Activated CD8-positive, alpha-beta T cell treated with anti-CD3 and anti-CD28 coated beads for 36 hours (primary cell): Measurements from ENCODE around the gene XPO6. TPM values are rescaled to one million over a fixed set of nuclear protein-coding genes. Genes with fewer than 3 reads are reported as not detected.

ENCODE experiments used
- ATAC-seq: fragments of 200-7000 bp; cut with Tn5 transposase; one replicate; pipeline ENCODE4 v1.10.0; 2021; ENCODE audit warnings: mild to moderate bottlenecking, moderate library complexity
- CTCF ChIA-PET: fragments of 350-600 bp; sonication (Branson Sonifier 250); formaldehyde crosslinking; loops from one replicate; lab custom pipeline; 2021; ENCODE audit warnings: antibody characterized with exemption; lab: Charles Lee
- POLR2A ChIA-PET: fragments of 350-600 bp; sonication (Branson Sonifier 250); formaldehyde crosslinking; loops from one replicate; lab custom pipeline; 2021; ENCODE audit warnings: antibody characterized with exemption; lab: Charles Lee
- DNase-seq: peaks from one replicate; pipeline ENCODE4 v3.0.0-alpha.2; 2020
- H3K27ac Mint-ChIP-seq: one replicate; pipeline ENCODE4 v1.8.0; 2021; ENCODE audit warnings: mild to moderate bottlenecking, mixed read lengths
- H3K27me3 Mint-ChIP-seq: one replicate; pipeline ENCODE4 v1.8.0; 2021; ENCODE audit warnings: mixed read lengths
- H3K36me3 Mint-ChIP-seq: one replicate; pipeline ENCODE4 v1.8.0; 2021; ENCODE audit warnings: low read depth, mixed read lengths
- H3K4me1 Mint-ChIP-seq: one replicate; pipeline ENCODE4 v1.8.0; 2021; ENCODE audit warnings: low read depth, mixed read lengths
- H3K4me3 Mint-ChIP-seq: one replicate; pipeline ENCODE4 v1.8.0; 2021; ENCODE audit warnings: mild to moderate bottlenecking, moderate library complexity, mixed read lengths
- H3K9me3 Mint-ChIP-seq: one replicate; pipeline ENCODE4 v1.8.0; 2021; ENCODE audit warnings: mixed read lengths
- intact Hi-C: fragments of 100-400 bp; cut with micrococcal nuclease; formaldehyde crosslinking; loops from one replicate; pipeline ENCODE4 v1.10.0; 2022
- total RNA-seq, 2 experiments: library from RNA; stranded (reverse); gene quantifications; one replicate each; pipeline ENCODE4 v1.2.3, GENCODE V29; 2021
- TF ChIP-seq, protein P1 (sequence below): fragments of 200-600 bp; IDR thresholded peaks from one replicate; pipeline ENCODE4 v1.8.0; 2022; ENCODE audit warnings: antibody characterized with exemption, mild to moderate bottlenecking

XPO6 gene
- total RNA-seq, 2 experiments from 2014 or later, result 250 to 253 TPM

DNA sequence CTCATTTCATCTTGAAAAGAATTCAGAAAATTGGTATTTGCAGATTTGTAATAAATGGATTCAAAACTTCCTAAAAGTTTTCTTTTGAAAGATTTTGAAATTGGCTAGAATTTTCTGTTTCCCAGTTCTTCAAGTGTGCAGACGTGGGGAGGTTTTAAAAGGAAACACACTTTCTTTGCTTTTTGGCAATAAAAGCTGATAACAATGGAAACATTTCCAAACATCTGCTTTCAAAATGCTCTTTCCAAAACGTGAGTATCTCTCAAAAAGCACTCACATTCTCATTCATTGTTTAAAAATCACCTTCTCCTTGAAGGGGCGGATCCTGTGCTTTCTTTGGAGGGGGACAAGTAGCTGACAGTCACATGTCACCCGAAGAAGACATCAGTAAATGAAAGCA, 139.7 kb downstream of the XPO6 start:
- ChIA-PET CTCF (interaction anchor here (0.6 to 3.8 kb wide), 5 partner anchors 8 to 387 kb away, joined by 4 to 72 read pairs (median 18); no protein-coding TSS in a partner anchor), POLR2A (no interaction called here)
- intact Hi-C loops, result loop anchor here (5.0 kb wide), 1 partner anchor 100 kb away; no protein-coding TSS in a partner anchor
- DNase-seq, result no peak
- peaks cover 1% of the 10 kb centered on the region for H3K27me3 Mint-ChIP-seq
- H3K36me3 Mint-ChIP-seq, result no peaks in the 10 kb centered on the region
- no peaks in the 10 kb centered on the region for H3K9me3 Mint-ChIP-seq
- TF ChIP-seq, protein P1, sequence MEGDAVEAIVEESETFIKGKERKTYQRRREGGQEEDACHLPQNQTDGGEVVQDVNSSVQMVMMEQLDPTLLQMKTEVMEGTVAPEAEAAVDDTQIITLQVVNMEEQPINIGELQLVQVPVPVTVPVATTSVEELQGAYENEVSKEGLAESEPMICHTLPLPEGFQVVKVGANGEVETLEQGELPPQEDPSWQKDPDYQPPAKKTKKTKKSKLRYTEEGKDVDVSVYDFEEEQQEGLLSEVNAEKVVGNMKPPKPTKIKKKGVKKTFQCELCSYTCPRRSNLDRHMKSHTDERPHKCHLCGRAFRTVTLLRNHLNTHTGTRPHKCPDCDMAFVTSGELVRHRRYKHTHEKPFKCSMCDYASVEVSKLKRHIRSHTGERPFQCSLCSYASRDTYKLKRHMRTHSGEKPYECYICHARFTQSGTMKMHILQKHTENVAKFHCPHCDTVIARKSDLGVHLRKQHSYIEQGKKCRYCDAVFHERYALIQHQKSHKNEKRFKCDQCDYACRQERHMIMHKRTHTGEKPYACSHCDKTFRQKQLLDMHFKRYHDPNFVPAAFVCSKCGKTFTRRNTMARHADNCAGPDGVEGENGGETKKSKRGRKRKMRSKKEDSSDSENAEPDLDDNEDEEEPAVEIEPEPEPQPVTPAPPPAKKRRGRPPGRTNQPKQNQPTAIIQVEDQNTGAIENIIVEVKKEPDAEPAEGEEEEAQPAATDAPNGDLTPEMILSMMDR, result no peak
- no peak overlapping the region for H3K27ac Mint-ChIP-seq
- no peaks in the 10 kb centered on the region for H3K4me1 Mint-ChIP-seq
- no peak for ATAC-seq
- H3K4me3 Mint-ChIP-seq, result no peak overlapping the region

DNA sequence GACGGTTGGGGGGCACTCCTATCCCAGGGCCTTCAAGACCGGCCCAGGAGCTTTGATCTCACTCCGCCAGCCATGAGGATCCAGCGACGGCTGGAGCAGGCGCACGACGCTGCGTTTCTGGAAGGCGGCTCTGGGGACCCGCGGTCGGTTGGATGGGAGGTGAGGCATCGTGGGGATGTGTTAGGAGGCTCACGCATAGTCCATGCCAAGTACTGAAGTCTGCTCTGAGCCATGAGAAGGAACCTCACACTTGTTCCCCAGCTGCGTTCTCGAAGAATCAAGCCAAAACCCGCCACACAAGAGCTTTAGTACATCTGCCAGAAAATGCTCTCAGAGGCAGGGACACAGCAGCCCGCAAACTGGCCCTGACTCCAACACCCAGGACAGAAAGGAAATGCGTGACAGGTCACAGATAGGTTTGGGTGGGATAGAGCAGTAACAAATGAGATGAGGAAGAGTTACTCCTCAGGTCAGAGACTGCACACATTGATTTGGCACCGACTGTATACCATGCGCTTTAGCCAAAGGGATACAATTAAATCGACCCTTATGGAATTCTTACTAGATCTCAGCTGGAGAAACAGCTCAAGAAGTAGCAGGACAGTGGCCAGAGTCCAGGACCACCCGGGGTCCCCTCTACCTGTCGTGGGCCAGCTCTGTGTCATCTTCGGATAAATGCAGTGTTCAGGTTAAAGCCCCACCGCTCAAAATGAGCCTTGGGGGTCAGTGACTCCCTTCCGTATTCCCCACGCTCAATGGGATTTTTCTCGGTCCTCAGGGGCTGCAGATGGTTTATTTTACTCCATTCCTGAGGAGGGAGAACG, 141.6 kb downstream of the XPO6 start:
- ATAC-seq, result no peak
- no peaks in the 10 kb centered on the region for H3K36me3 Mint-ChIP-seq
- TF ChIP-seq, protein P1, result no peak
- H3K4me1 Mint-ChIP-seq, result no peaks in the 10 kb centered on the region
- intact Hi-C loops, result loop anchor here (5.0 kb wide), 1 partner anchor 98 kb away; no protein-coding TSS in a partner anchor
- no peak overlapping the region for H3K4me3 Mint-ChIP-seq
- DNase-seq, result no peak
- H3K27me3 Mint-ChIP-seq, result peaks cover 7% of the 10 kb centered on the region
- POLR2A ChIA-PET, result interaction anchor here (1.4 kb wide), 1 partner anchor 10 kb away, joined by 3 read pairs; no protein-coding TSS in a partner anchor
- CTCF ChIA-PET, result interaction anchor here (0.7 to 3.8 kb wide), 27 partner anchors 9 to 547 kb away, joined by 3 to 72 read pairs (median 4); partner anchors contain the start of gene GTF3C1
- no peaks in the 10 kb centered on the region for H3K9me3 Mint-ChIP-seq
- no peak overlapping the region for H3K27ac Mint-ChIP-seq

DNA sequence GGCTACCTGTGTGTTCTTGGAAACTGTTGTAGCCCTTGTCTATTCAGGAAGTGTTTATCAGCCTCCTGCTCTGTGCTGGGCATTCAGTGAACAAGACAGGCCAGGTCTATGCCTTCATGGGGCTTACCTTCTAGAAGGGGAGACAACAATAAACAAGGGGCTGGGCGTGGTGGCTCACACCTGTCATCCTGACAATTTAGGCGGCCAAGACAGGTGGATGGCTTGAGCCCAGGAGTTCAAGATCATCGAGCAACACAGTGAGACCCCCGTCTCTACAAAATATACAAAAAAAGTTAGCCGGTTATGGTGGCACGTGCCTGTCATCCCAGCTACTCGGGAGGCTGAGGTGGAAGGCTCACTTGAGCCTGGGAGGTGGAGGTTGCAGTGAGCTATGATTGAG, 142.8 kb downstream of the XPO6 start:
- intact Hi-C loops, result no loop called here
- no peaks in the 10 kb centered on the region for H3K4me1 Mint-ChIP-seq
- no peak overlapping the region for H3K4me3 Mint-ChIP-seq
- no peaks in the 10 kb centered on the region for H3K9me3 Mint-ChIP-seq
- H3K36me3 Mint-ChIP-seq, result no peaks in the 10 kb centered on the region
- H3K27me3 Mint-ChIP-seq, result peaks cover 16% of the 10 kb centered on the region
- no peak for ATAC-seq
- ChIA-PET CTCF (interaction anchor here (0.7 kb wide), 1 partner anchor 146 kb away, joined by 3 read pairs; no protein-coding TSS in a partner anchor), POLR2A (no interaction called here)
- H3K27ac Mint-ChIP-seq, result no peak overlapping the region
- no peak for DNase-seq
- TF ChIP-seq, protein P1, result no peak

DNA sequence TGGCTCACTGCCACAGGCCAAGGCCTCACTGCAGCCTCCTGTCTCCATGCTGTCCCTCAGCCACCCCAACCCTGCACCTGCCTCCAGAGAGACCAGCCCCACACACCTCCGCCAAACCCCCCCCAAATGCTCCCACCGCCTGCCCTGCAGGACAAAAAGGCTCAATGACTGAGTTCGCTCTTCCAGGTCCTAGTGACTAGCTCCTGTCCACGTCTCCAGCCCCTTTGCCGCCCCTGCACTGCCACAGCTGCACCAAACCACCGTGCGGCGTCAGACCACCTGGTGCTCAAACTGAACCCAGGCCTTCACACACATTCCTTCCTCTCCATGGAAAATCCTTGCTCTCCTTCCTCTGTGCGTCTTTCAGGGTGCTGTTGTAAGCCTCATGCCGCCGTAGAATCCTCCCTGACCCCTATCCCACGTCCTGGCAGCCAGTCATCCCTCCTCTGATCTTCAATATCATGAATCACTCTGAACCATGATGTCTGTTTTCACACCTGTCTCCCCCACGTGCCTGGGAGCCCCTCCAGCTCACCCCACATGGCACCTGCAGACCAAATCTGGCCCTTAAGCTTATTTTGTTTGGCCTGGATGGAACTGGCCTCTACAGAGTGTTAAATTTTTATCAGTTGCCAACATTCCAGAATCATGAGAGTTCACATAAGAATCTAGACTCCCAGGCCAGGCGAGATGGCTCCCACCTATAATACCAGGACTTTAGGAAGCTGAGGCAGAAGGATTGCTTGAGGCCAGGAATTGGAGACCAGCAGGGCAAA, 144.0 kb downstream of the XPO6 start:
- Mint-ChIP-seq H3K9me3 (no peaks in the 10 kb centered on the region), H3K4me1 (no peaks in the 10 kb centered on the region), H3K27me3 (peaks cover 16% of the 10 kb centered on the region), H3K36me3 (no peaks in the 10 kb centered on the region), H3K27ac (no peak overlapping the region), H3K4me3 (no peak overlapping the region)
- ATAC-seq (no peak), DNase-seq (no peak)
- TF ChIP-seq, protein P1, result no peak
- intact Hi-C loops, result no loop called here
- ChIA-PET POLR2A (no interaction called here), CTCF (interaction anchor here (1.5 to 1.9 kb wide), 2 partner anchors 95 to 150 kb away, joined by 5 to 8 read pairs; no protein-coding TSS in a partner anchor)
